Keratinocyte (primary cell): ENCODE measurements around the gene HSD17B4.

Experiments
- EZH2 ChIP-seq: IDR thresholded peaks from one replicate; pipeline ENCODE4 v1.6.1; 2012; ENCODE audit warnings: inconsistent platforms, mild to moderate bottlenecking, low read length, moderate library complexity
- TF ChIP-seq, protein P1 (sequence below), 3 experiments: IDR thresholded peaks in 1 of 3; conservative IDR thresholded peaks in 1 of 3; optimal IDR thresholded peaks in 1 of 3; 2 replicates in 2 of 3; 3 replicates in 1 of 3; pipeline versions ENCODE3 to v1.5.1; 2011; ENCODE audit warnings: low read length in 3 of 3, mild to moderate bottlenecking in 3 of 3, moderate library complexity in 2 of 3, control low read depth in 1 of 3, inconsistent platforms in 1 of 3; ENCODE audit not compliant: insufficient read depth in 2 of 3; ENCODE audit errors: extremely low read depth in 1 of 3

DNA sequence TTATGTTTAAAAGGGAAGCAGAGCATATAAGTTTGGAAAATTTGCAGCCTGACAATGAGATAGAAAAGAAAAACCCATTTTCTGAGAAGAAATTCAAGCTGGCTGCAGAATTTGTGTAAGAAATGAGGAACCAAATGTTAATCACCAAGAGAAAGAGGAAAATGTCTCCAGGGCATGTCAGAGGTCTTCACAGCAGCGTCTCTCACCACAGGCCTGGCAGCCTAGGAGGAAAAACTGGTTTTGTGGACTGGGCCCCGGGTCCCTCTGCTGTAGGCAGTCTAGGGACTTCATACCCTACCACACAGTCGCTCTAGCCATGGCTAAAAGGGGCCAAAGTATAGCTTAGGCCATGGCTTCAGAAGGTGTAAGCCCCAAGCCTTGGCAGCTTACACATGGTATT lies 32.1 kb upstream of the HSD17B4 start:
- TF ChIP-seq, protein P1, sequence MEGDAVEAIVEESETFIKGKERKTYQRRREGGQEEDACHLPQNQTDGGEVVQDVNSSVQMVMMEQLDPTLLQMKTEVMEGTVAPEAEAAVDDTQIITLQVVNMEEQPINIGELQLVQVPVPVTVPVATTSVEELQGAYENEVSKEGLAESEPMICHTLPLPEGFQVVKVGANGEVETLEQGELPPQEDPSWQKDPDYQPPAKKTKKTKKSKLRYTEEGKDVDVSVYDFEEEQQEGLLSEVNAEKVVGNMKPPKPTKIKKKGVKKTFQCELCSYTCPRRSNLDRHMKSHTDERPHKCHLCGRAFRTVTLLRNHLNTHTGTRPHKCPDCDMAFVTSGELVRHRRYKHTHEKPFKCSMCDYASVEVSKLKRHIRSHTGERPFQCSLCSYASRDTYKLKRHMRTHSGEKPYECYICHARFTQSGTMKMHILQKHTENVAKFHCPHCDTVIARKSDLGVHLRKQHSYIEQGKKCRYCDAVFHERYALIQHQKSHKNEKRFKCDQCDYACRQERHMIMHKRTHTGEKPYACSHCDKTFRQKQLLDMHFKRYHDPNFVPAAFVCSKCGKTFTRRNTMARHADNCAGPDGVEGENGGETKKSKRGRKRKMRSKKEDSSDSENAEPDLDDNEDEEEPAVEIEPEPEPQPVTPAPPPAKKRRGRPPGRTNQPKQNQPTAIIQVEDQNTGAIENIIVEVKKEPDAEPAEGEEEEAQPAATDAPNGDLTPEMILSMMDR (optimal IDR thresholded peaks at IDR 0.05 in 1 of 3, IDR thresholded peaks at IDR 0.05 in 1 of 3, conservative IDR thresholded peaks at IDR 0.05 in 1 of 3; ENCODE audit: extremely low read depth in 1 of 3, insufficient read depth in 2 of 3, low read length in 3 of 3), result no peak
- no peak for TF ChIP-seq EZH2
